Mesodermal cell (in vitro differentiated cells): ENCODE results near the gene DOLK. TPM values are rescaled to one million over a fixed set of nuclear protein-coding genes. Genes with fewer than 3 reads are reported as not detected.
"Not testable (repeated sequence)": the region's sequence is repeated elsewhere in the genome, so short reads cannot be mapped to it uniquely, and the experiment has no call there.

ENCODE experiments used
- H3K27ac ChIP-seq: 2 replicates; pipeline ENCODE4 v1.7.0; 2013; ENCODE audit warnings: mild to moderate bottlenecking, low read depth, low read length, moderate library complexity; ENCODE audit not compliant: severe bottlenecking
- H3K36me3 ChIP-seq: 2 replicates; pipeline ENCODE4 v1.7.1; 2013; ENCODE audit warnings: mild to moderate bottlenecking, low read length, moderate library complexity; ENCODE audit not compliant: control insufficient read depth, insufficient read depth
- H3K4me1 ChIP-seq: one replicate; pipeline ENCODE4 v1.7.1; 2013; ENCODE audit warnings: mild to moderate bottlenecking, low read length; ENCODE audit not compliant: insufficient read depth, control insufficient read depth, poor library complexity, severe bottlenecking
- H3K4me3 ChIP-seq: 2 replicates; pipeline ENCODE4 v1.7.0; 2013; ENCODE audit warnings: low read length, control low read depth, mild to moderate bottlenecking; ENCODE audit not compliant: insufficient read depth, poor library complexity, severe bottlenecking; ENCODE audit errors: extremely low read depth
- H3K9me3 ChIP-seq: 2 replicates; pipeline ENCODE4 v1.7.1; 2013; ENCODE audit warnings: mild to moderate bottlenecking, low read length, moderate library complexity; ENCODE audit not compliant: control insufficient read depth
- WGBS, 2 experiments: methylation state at CpG; one replicate each; pipeline ENCODE4 v1.1.5; 2013; ENCODE audit warnings: missing lambda C conversion rate in 2 of 2; ENCODE audit not compliant: insufficient coverage in 2 of 2; 5-methylcytosine and 5-hydroxymethylcytosine counted together
- polyA plus RNA-seq, 2 experiments: library from polyadenylated mRNA; stranded (reverse); fragments of 50-300 nt; gene quantifications; one replicate each; pipeline ENCODE4 v1.2.3, GENCODE V29; 2013

The DOLK gene
- polyA plus RNA-seq (2013, experiment 1 of 2), result 12.9 TPM
- polyA plus RNA-seq (2013, experiment 2 of 2), result 12.3 TPM

DNA sequence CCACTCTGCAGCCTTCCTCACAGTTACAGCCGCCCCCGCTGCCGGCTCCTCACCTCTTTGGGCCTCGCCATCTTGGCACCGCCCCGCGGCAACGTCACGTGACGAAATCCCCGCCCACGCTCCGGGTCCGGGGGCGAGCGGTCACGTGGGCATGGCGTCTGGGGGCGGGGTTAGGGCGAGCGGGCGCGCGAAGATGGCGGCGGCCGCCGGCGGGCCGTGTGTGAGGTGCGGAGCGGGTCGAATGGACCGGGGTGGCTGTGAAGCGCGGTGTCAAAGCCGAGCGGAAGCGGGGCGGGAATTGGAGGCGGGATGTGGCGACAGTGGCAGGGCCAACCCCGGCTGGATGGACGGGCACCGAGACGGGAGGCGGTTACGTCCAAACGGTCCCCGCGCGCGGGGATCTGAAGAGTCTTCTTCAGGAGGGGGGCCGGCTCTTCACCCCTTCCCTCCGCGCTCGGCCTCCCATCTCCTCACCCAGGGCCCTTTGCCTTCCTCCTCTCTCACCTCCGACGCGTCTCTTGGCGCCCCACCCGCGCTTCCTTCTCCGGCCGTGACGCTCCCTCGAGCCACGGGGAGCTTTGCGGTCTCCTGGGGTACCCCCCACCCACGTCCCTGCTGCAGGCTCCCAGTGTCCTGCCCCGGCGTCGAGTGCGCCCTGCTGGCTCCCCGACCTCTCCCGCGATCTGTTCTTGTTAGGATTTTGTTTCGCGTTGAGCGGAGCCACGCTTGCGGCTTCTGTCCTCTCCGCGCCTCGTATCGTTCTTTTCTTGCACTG is at the start of gene DOLK, which contains the start of gene NUP188:
TSS of gene DOLK (minus strand) at position 77 of the 775 bp plus-strand sequence. CDS start 300 bp downstream, outside the sequence.
TSS of gene NUP188 (plus strand) at position 173 of the 775 bp plus-strand sequence. CDS start at position 194, 21 bp downstream.
- Histone ChIP-seq H3K36me3 (peaks cover 58% of the 10 kb centered on the region), H3K27ac (peak within 1 kb of the TSS; percentile 74), H3K9me3 (no peaks in the 10 kb centered on the region), H3K4me1 (peaks cover 2% of the 10 kb centered on the region), H3K4me3 (peak within 1 kb of the TSS; percentile 99)
- 0% methylated on average over 38 to 65 of the region's 86 CpGs for WGBS, 2 experiments

DNA sequence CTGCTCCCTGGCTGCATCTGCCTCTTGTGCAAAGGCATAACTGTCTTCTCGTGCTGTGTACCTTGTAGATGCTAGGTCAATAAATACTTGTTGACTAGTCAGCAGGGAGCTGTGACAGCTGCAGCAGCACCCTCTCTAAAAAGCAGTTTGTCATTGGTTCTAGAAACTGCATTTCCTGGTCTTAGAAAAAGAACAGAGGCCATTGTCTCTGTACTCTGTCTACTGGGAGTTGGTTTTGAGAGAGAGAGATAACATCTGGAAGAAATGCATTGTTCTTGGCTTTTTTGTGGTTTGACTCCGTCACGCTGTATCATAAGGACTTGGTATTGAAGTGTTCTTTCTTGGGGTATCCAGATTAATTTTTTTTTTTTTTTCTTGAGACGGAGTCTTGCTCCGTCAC is 48.4 kb upstream of the DOLK start:
- Histone ChIP-seq H3K4me1 (no peaks in the 10 kb centered on the region), H3K4me3 (no peak overlapping the region), H3K27ac (no peak overlapping the region), H3K9me3 (no peaks in the 10 kb centered on the region), H3K36me3 (peaks cover 97% of the 10 kb centered on the region)
- 91 to 93% methylated on average over 3 to 5 of the region's 5 CpGs for WGBS, 2 experiments

DNA sequence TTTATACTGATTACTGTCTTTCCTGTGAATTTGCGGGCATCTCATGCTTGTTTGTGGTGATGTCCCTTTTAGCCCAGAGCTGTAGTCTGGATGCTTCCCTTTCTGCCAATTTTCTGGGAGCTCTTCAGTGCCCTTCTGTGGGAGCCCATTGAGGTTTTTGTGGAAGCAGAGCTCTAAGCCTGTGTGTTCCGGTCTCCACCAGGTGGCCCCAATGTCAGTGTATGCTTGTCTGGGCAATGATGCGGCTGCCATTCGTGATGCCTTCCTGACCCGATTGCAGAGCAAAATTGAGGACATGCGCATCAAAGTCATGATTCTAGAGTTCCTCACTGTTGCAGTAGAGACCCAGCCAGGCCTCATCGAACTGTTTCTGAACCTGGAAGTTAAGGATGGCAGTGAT is 45.6 kb upstream of the DOLK start:
- no peaks in the 10 kb centered on the region for H3K4me1 ChIP-seq
- peaks cover 94% of the 10 kb centered on the region for H3K36me3 ChIP-seq
- 96 to 97% methylated on average over 6 to 7 of the region's 7 CpGs for WGBS, 2 experiments
- no peaks in the 10 kb centered on the region for H3K9me3 ChIP-seq
- no peak overlapping the region for H3K27ac ChIP-seq
- H3K4me3 ChIP-seq, result no peak overlapping the region

DNA sequence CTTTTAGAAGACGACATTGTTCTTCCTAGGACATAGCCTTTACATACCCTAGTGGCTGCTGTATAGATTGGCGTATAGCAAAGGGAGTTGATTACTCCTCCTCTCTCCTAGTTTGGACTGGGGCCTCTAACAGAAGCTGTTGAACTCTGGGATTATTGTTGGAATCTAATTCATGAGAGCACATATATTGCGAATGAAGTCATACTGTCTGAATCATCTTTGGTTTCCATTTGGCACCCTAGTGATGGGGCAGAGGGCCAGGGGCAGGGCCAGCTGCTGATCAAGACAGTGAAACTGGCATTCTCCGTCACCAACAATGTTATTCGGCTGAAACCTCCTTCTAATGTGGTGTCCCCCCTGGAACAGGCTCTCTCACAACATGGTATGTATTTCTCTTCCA is 40.4 kb upstream of the DOLK start:
- no peak overlapping the region for H3K4me3 ChIP-seq
- 87 to 100% methylated on average over 3 of the region's 5 CpGs for WGBS, 2 experiments

DNA sequence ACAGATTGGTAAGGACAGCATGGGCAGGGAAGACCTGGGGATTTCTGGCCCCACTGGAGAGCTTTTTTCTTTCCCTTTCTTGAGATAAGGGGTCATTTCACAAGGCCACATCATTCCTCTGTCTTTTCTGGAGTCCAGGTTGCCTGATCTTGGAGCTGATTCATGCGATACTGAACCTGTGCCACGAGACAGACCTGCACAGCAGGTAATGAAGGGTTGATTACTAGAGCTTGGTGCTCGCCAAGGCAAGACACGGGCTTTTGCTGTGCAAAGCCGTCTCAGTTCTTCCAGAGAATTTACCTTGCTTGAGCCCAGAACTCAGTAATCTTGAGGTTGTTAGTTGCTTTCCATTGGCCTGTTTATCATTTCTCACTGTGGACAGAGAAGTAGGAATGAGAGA is 39.3 kb upstream of the DOLK start:
- Histone ChIP-seq H3K36me3 (peaks cover 95% of the 10 kb centered on the region), H3K4me1 (no peaks in the 10 kb centered on the region)
- 98% methylated on average over 4 to 5 of the region's 5 CpGs for WGBS, 2 experiments

More for the DNA sequence above, 40.4 kb upstream of the DOLK start:
- H3K36me3 ChIP-seq, result peaks cover 93% of the 10 kb centered on the region
- no peaks in the 10 kb centered on the region for H3K4me1 ChIP-seq
- H3K9me3 ChIP-seq, result no peaks in the 10 kb centered on the region
- no peak overlapping the region for H3K27ac ChIP-seq

GRCh38 chr9:128983536-128983935 is 36.1 kb upstream of the DOLK start:
- H3K36me3 ChIP-seq, result peaks cover 95% of the 10 kb centered on the region
- H3K27ac ChIP-seq, result no peak overlapping the region
- no peak overlapping the region for H3K4me3 ChIP-seq
- WGBS, 2 experiments, result 92 to 94% methylated on average over 3 to 5 of the region's 8 CpGs
- H3K9me3 ChIP-seq, result no peaks in the 10 kb centered on the region
- no peaks in the 10 kb centered on the region for H3K4me1 ChIP-seq

More for the DNA sequence above, 39.3 kb upstream of the DOLK start:
- no peak overlapping the region for H3K4me3 ChIP-seq
- no peak overlapping the region for H3K27ac ChIP-seq
- H3K9me3 ChIP-seq, result no peaks in the 10 kb centered on the region

DNA sequence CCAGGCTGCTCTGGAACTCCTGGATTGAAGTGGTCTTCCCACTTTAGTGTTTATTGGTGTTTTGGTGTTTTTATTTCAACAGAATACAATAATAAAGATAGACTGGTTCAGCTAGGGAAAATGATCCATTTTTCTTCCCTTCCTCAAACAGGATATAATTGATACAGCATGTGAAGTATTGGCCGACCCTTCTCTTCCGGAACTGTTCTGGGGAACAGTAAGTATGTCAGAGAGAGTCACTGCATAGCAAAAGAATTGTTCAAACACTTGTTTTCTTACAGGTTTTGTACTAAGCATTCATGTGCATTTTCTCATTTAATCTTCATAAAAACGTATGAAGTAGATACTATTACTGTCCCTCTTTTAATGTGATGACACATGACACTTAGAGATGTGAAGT is 31.7 kb upstream of the DOLK start:
- WGBS, 2 experiments, result 92% methylated on average over 2 of the region's 3 CpGs; no CpG with 5 or more reads in 1 of the 2 experiments
- H3K27ac ChIP-seq, result no peak overlapping the region
- peaks cover 97% of the 10 kb centered on the region for H3K36me3 ChIP-seq
- H3K4me3 ChIP-seq, result no peak overlapping the region
- no peaks in the 10 kb centered on the region for H3K9me3 ChIP-seq
- no peaks in the 10 kb centered on the region for H3K4me1 ChIP-seq

DNA sequence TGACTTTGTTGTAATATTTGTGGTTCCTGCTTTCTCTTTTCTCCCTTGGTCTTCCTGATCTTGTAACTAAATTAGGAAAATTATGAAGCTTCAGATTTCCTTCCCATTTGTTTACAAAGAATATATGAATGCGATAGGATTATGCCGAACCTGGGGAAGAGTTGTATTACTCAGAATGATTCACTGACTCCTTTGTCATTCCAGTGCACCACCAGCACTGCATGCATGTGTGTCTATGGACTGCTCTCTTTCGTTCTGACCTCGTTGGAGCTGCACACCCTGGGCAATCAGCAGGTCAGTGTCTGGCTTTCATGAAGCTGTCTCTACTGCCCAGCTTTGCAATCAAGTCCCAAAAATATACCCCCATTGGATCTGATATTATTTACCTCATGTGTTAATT is 25.6 kb upstream of the DOLK start:
- Histone ChIP-seq H3K4me1 (no peaks in the 10 kb centered on the region), H3K27ac (no peak overlapping the region), H3K36me3 (peaks cover 96% of the 10 kb centered on the region), H3K4me3 (no peak overlapping the region), H3K9me3 (no peaks in the 10 kb centered on the region)
- WGBS, 2 experiments, result 93 to 94% methylated on average over 2 to 3 of the region's 4 CpGs

DNA sequence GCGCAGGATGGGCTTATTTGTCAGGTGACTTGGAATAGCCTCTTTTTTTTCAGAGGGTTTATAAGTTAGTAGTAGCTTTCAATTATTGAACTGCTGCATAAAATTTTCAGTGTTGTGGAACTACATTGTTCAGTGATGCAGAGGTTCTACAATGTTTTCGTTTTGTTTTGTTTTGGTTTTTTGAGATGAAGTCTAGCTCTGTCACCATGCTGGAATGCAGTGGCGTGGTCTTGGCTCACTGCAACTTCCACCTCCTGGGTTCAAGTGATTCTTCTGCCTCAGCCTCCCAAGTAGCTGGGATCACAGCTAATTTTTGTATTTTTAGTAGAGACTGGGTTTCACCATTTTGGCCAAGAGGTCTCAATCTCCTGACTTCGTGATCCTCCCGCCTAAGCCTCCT is 22.1 kb upstream of the DOLK start:
- Histone ChIP-seq H3K4me3 (no peak overlapping the region), H3K4me1 (no peaks in the 10 kb centered on the region), H3K27ac (no peak overlapping the region), H3K9me3 (no peaks in the 10 kb centered on the region), H3K36me3 (peaks cover 87% of the 10 kb centered on the region)
- 87 to 100% methylated on average over 5 of the region's 5 CpGs for WGBS, 2 experiments

- WGBS, 2 experiments, result 78 to 82% methylated on average over 2 to 3 of the region's 9 CpGs
- not testable (repeated sequence) for H3K9me3 ChIP-seq, H3K4me1 ChIP-seq, H3K4me3 ChIP-seq, H3K27ac ChIP-seq
- H3K36me3 ChIP-seq, result peaks cover 80% of the 10 kb centered on the region
Observed at GRCh38 chr9:128961403-128961802, 14.0 kb upstream of the DOLK start.

DNA sequence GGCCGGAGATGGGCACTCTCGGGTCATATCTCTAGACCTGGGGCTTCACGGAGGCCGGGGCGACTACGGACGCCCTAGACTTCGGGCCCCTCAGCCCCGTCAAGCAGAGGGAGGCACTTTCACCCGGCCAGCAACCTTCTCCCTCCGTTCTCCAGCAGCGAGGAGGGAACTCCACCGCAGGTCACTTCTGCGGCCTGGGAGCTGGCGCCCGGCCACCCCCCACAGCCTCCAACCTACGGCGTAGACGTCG is 201 bp downstream of the DOLK start:
- H3K9me3 ChIP-seq, result no peaks in the 10 kb centered on the region
- WGBS, 2 experiments, result 0% methylated on average over 9 to 20 of the region's 20 CpGs
- peaks cover 57% of the 10 kb centered on the region for H3K36me3 ChIP-seq
- H3K4me3 ChIP-seq, result peak overlapping the region; percentile 99
- H3K27ac ChIP-seq, result peak overlapping the region; percentile 67
- peaks cover 2% of the 10 kb centered on the region for H3K4me1 ChIP-seq
